Glutamatergic neuron (in vitro differentiated cells): ENCODE results near the gene TECR. TPM values are rescaled to one million over a fixed set of nuclear protein-coding genes. Genes with fewer than 3 reads are reported as not detected.
"Not testable (repeated sequence)": the region's sequence is repeated elsewhere in the genome, so short reads cannot be mapped to it uniquely, and the experiment has no call there.

Experiments
- DNase-seq: peaks from one replicate; pipeline ENCODE4 v3.0.0; 2022
- H3K27ac Mint-ChIP-seq: one replicate; pipeline ENCODE4 v1.8.0; 2020; ENCODE audit warnings: mild to moderate bottlenecking, mixed read lengths, inconsistent platforms; ENCODE audit not compliant: unreplicated experiment
- H3K27me3 Mint-ChIP-seq: one replicate; pipeline ENCODE4 v1.8.0; 2020; ENCODE audit warnings: mild to moderate bottlenecking, moderate library complexity, mixed read lengths, inconsistent platforms; ENCODE audit not compliant: unreplicated experiment
- H3K36me3 Mint-ChIP-seq: one replicate; pipeline ENCODE4 v1.8.0; 2020; ENCODE audit warnings: mild to moderate bottlenecking, mixed read lengths, inconsistent platforms; ENCODE audit not compliant: unreplicated experiment
- H3K4me1 Mint-ChIP-seq: one replicate; pipeline ENCODE4 v1.8.0; 2020; ENCODE audit warnings: mild to moderate bottlenecking, low read depth, mixed read lengths, inconsistent platforms; ENCODE audit not compliant: unreplicated experiment
- H3K4me3 Mint-ChIP-seq: one replicate; pipeline ENCODE4 v1.8.0; 2020; ENCODE audit warnings: mild to moderate bottlenecking, mixed read lengths, inconsistent platforms; ENCODE audit not compliant: unreplicated experiment
- H3K9me3 Mint-ChIP-seq: one replicate; pipeline ENCODE4 v1.8.0; 2020; ENCODE audit warnings: mild to moderate bottlenecking, moderate library complexity, mixed read lengths, inconsistent platforms; ENCODE audit not compliant: unreplicated experiment
- total RNA-seq: library from RNA; stranded (reverse); fragmentation: NEBNext Ultra II Directional; extraction: Animal tissue kit (Norgen Biotek cat#: 25700); gene quantifications from one replicate; pipeline ENCODE4 v1.2.1, GENCODE V29; 2021; ENCODE audit not compliant: unreplicated experiment
- TF ChIP-seq, protein P1 (sequence below): fragments of 200-600 bp; sonication (generic); IDR thresholded peaks from one replicate; pipeline ENCODE4 v1.5.0; 2021; ENCODE audit not compliant: partially characterized antibody, unreplicated experiment

The TECR gene
- total RNA-seq, 1 donor from 2014 or later: 102 TPM

GRCh38 chr19:14561847-14562351 lies 32.5 kb downstream of the TECR start:
- Mint-ChIP-seq H3K27ac (peak overlapping the region; percentile 76), H3K4me1 (peaks cover 10% of the 10 kb centered on the region), H3K9me3 (peaks cover 2% of the 10 kb centered on the region), H3K36me3 (no peaks in the 10 kb centered on the region), H3K4me3 (peak overlapping the region; percentile 23), H3K27me3 (no peaks in the 10 kb centered on the region)
- TF ChIP-seq, protein P1, sequence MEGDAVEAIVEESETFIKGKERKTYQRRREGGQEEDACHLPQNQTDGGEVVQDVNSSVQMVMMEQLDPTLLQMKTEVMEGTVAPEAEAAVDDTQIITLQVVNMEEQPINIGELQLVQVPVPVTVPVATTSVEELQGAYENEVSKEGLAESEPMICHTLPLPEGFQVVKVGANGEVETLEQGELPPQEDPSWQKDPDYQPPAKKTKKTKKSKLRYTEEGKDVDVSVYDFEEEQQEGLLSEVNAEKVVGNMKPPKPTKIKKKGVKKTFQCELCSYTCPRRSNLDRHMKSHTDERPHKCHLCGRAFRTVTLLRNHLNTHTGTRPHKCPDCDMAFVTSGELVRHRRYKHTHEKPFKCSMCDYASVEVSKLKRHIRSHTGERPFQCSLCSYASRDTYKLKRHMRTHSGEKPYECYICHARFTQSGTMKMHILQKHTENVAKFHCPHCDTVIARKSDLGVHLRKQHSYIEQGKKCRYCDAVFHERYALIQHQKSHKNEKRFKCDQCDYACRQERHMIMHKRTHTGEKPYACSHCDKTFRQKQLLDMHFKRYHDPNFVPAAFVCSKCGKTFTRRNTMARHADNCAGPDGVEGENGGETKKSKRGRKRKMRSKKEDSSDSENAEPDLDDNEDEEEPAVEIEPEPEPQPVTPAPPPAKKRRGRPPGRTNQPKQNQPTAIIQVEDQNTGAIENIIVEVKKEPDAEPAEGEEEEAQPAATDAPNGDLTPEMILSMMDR: no peak
- peak; percentile 60 for DNase-seq

- no peak overlapping the region for H3K27ac Mint-ChIP-seq
- H3K4me1 Mint-ChIP-seq: peaks cover 14% of the 10 kb centered on the region
- H3K4me3 Mint-ChIP-seq: no peak overlapping the region
- H3K27me3 Mint-ChIP-seq: peaks cover 3% of the 10 kb centered on the region
- no peaks in the 10 kb centered on the region for H3K36me3 Mint-ChIP-seq
- no peak for DNase-seq
- TF ChIP-seq, protein P1: no peak
- H3K9me3 Mint-ChIP-seq: peaks cover 2% of the 10 kb centered on the region
Observed at GRCh38 chr19:14562660-14563589, 33.5 kb downstream of the TECR start.

DNA sequence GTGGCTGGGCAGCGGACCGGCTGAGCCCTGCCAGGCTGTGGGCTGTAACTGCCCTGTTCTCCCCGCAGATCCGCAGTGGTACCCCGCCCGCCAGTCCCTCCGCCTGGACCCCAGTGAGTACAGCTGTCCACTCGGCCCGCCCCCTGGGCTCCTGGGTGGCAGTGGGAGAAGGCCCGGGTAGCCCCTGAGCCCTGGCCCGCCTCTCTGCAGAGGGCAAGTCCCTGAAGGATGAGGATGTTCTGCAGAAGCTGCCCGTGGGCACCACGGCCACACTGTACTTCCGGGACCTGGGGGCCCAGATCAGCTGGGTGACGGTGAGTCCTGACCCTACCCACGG lies 34.2 kb downstream of the TECR start:
- H3K27ac Mint-ChIP-seq: no peak overlapping the region

DNA sequence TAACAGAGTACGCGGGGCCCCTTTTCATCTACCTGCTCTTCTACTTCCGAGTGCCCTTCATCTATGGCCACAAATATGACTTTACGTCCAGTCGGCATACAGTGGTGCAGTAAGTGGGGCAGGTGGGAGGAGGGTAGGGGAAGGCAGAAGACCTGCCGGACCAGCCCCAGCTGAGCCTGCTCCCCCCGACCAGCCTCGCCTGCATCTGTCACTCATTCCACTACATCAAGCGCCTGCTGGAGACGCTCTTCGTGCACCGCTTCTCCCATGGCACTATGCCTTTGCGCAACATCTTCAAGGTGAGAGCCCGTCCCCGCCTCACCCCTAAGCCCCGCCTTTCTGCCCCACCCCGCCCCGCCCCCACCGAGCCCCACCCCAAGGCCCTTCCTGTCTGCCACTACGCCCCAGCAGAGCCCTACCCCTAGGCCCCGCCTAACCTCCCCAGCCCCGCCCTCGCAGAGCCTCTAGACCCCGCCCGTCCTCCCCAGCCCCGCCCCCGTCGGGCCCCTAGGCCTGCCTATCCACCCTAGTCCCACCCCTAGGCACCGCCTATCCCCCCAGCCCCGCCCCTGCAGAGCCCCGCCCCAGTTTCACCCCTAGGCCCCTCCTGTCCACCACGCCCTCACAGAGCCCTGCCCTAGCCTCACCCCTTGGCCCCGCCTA lies 34.7 kb downstream of the TECR start:
- H3K27ac Mint-ChIP-seq: no peak overlapping the region
- H3K4me3 Mint-ChIP-seq: no peak overlapping the region

More for the DNA sequence above, 34.2 kb downstream of the TECR start:
- no peaks in the 10 kb centered on the region for H3K36me3 Mint-ChIP-seq
- DNase-seq: no peak
- peaks cover 3% of the 10 kb centered on the region for H3K27me3 Mint-ChIP-seq
- peaks cover 2% of the 10 kb centered on the region for H3K9me3 Mint-ChIP-seq
- H3K4me1 Mint-ChIP-seq: peaks cover 14% of the 10 kb centered on the region
- no peak overlapping the region for H3K4me3 Mint-ChIP-seq
- TF ChIP-seq, protein P1: no peak

GRCh38 chr19:14564652-14565297 lies 35.4 kb downstream of the TECR start:
- H3K4me1 Mint-ChIP-seq: peaks cover 11% of the 10 kb centered on the region
- not testable (repeated sequence) for H3K4me3 Mint-ChIP-seq, H3K36me3 Mint-ChIP-seq, H3K27me3 Mint-ChIP-seq, DNase-seq, H3K9me3 Mint-ChIP-seq, H3K27ac Mint-ChIP-seq

More for the DNA sequence above, 34.7 kb downstream of the TECR start:
- Mint-ChIP-seq H3K4me1 (peaks cover 13% of the 10 kb centered on the region), H3K9me3 (peaks cover 2% of the 10 kb centered on the region), H3K27me3 (peaks cover 4% of the 10 kb centered on the region), H3K36me3 (no peaks in the 10 kb centered on the region)
- DNase-seq: peak; percentile 52
- TF ChIP-seq, protein P1: no peak
